Measurements from ENCODE around the gene MAP4K2. TPM values are rescaled to one million over a fixed set of nuclear protein-coding genes. Genes with fewer than 3 reads are reported as not detected.

The MAP4K2 gene
- total and polyA plus RNA-seq, 9 of the 15 experiments (the other 6 are each of a cell fraction or from before 2014, with no cell fraction given), result 0.13 to 14.5 (median 7.3) TPM

GRCh38 chr11:64823568-64824119 lies 20.6 kb upstream of the MAP4K2 start (continued):
- no peak for TF ChIP-seq PKNOX1 (IDR thresholded peaks at IDR 0.05)
- TF ChIP-seq CHCHD3 (CRISPR knock-in tag; IDR thresholded peaks at IDR 0.05), result no peak
- no peak for TF ChIP-seq ZNF507 (tag; conservative IDR thresholded peaks at IDR 0.05)
- TF ChIP-seq GATAD2B (IDR thresholded peaks at IDR 0.05; ENCODE audit: borderline replicate concordance), result no peak
- TF ChIP-seq ZFP36 (IDR thresholded peaks at IDR 0.05; ENCODE audit: low read depth, low read length, partially characterized antibody), result no peak
- no peak for TF ChIP-seq ZNF174 (CRISPR knock-in tag; IDR thresholded peaks at IDR 0.05)
- TF ChIP-seq ZNF445 (CRISPR knock-in tag; IDR thresholded peaks at IDR 0.05; ENCODE audit: low read depth), result no peak
- TF ChIP-seq NFIC (IDR thresholded peaks at IDR 0.05), result no peak
- peak; percentile 36 for TF ChIP-seq POLR2B (IDR thresholded peaks at IDR 0.05; ENCODE audit: low read depth, partially characterized antibody)
- no peak for TF ChIP-seq E2F5 (CRISPR knock-in tag; IDR thresholded peaks at IDR 0.05)
- no peak for TF ChIP-seq ZBTB43 (CRISPR knock-in tag; IDR thresholded peaks at IDR 0.05)
- TF ChIP-seq HSF4 (CRISPR knock-in tag; IDR thresholded peaks at IDR 0.05; ENCODE audit: borderline replicate concordance), result no peak
- no peak for TF ChIP-seq BHLHE40 (IDR thresholded peaks at IDR 0.05; ENCODE audit: low read length)
- TF ChIP-seq STAT6 (CRISPR knock-in tag; IDR thresholded peaks at IDR 0.05), result no peak
- TF ChIP-seq TAF7 (tag; IDR thresholded peaks at IDR 0.05), result no peak
- TF ChIP-seq PURB (CRISPR knock-in tag; IDR thresholded peaks at IDR 0.05; ENCODE audit: low read depth), result no peak
- no peak for TF ChIP-seq NRF1 (conservative IDR thresholded peaks at IDR 0.05 in 1 of 2, IDR thresholded peaks at IDR 0.05 in 1 of 2)
- no peak for TF ChIP-seq SMARCA4 (IDR thresholded peaks at IDR 0.05)
- no peak for TF ChIP-seq ZNF561 (CRISPR knock-in tag; conservative IDR thresholded peaks at IDR 0.05)
- 0 out of 2 replicates have a peak, but pooled peaks have one; percentile 36 for TF ChIP-seq LARP7 (IDR thresholded peaks at IDR 0.05)
- no peak for TF ChIP-seq GABPA (tag; conservative IDR thresholded peaks at IDR 0.05; ENCODE audit: low read depth)
- TF ChIP-seq ZNF398 (CRISPR knock-in tag; IDR thresholded peaks at IDR 0.05), result no peak
- TF ChIP-seq NFYB (IDR thresholded peaks at IDR 0.05; ENCODE audit: extremely low read depth, insufficient read length), result no peak

Measured in K562 (cell line).